ENCODE measurements around the gene ZNF48.

The ZNF48 gene

GRCh38 chr16:30358990-30359870 lies 36.0 kb upstream of the ZNF48 start:
- DNase-seq, result no peak

GRCh38 chr16:30359871-30360170 lies 35.4 kb upstream of the ZNF48 start:
- no peak for DNase-seq

GRCh38 chr16:30361180-30361579 lies 34.0 kb upstream of the ZNF48 start:
- DNase-seq, result no peak

- no peak for DNase-seq
Observed at GRCh38 chr16:30365200-30365599, 30.0 kb upstream of the ZNF48 start.

- no peak for DNase-seq
Observed at GRCh38 chr16:30366511-30366910, 28.7 kb upstream of the ZNF48 start.

- no peak for DNase-seq
Observed at GRCh38 chr16:30367349-30368009, 27.7 kb upstream of the ZNF48 start.

GRCh38 chr16:30368122-30368791 lies 27.0 kb upstream of the ZNF48 start:
- DNase-seq, result no peak

GRCh38 chr16:30368792-30369090 lies 26.5 kb upstream of the ZNF48 start:
- no peak for DNase-seq

- no peak for DNase-seq
Observed at GRCh38 chr16:30369091-30369937, 25.9 kb upstream of the ZNF48 start.

- no peak for DNase-seq
Observed at GRCh38 chr16:30369938-30370455, 25.2 kb upstream of the ZNF48 start.

- peak; percentile 100 for DNase-seq
Observed at GRCh38 chr16:30370456-30371247, 24.6 kb upstream of the ZNF48 start, which contains the start of gene TBC1D10B. Gene TBC1D10B, minus strand, starts transcription at chr16:30370494. Its CDS starts 311 bp downstream, at chr16:30370183.

GRCh38 chr16:30371248-30371816 lies 23.9 kb upstream of the ZNF48 start:
- DNase-seq, result no peak

GRCh38 chr16:30372038-30372712 lies 23.0 kb upstream of the ZNF48 start:
- DNase-seq, result no peak

GRCh38 chr16:30372725-30373124 lies 22.5 kb upstream of the ZNF48 start:
- DNase-seq, result no peak

- DNase-seq, result no peak
Observed at GRCh38 chr16:30374538-30374937, 20.7 kb upstream of the ZNF48 start, which contains the start of gene MYL11. Gene MYL11, plus strand, starts transcription at chr16:30374802. Its CDS starts 56 bp downstream, at chr16:30374858.

GRCh38 chr16:30375864-30376263 lies 19.4 kb upstream of the ZNF48 start:
- no peak for DNase-seq

GRCh38 chr16:30376461-30376902 lies 18.7 kb upstream of the ZNF48 start:
- no peak for DNase-seq

- DNase-seq, result no peak
Observed at GRCh38 chr16:30377050-30377811, 18.0 kb upstream of the ZNF48 start.

GRCh38 chr16:30377812-30378235 lies 17.4 kb upstream of the ZNF48 start:
- DNase-seq, result peak; percentile 38
